Testis (tissue), 3 donors: ENCODE measurements around the gene DMD. TPM values are rescaled to one million over a fixed set of nuclear protein-coding genes. Genes with fewer than 3 reads are reported as not detected.

ENCODE experiments used
- DNase-seq: peaks from one replicate; pipeline ENCODE4 v3.0.0-alpha.2; 2019
- H3K27ac ChIP-seq, 2 donors: fragments of 200-600 bp; sonication (generic); one replicate each; pipeline ENCODE4 v1.5.1; 2019
- H3K27me3 ChIP-seq: fragments of 200-600 bp; sonication (generic); one replicate; pipeline ENCODE4 v1.5.1; 2019
- H3K36me3 ChIP-seq: fragments of 200-600 bp; sonication (generic); one replicate; pipeline ENCODE4 v1.5.1; 2017; ENCODE audit warnings: low read depth; ENCODE audit errors: missing control alignments
- H3K4me1 ChIP-seq: fragments of 200-600 bp; sonication (generic); one replicate; pipeline ENCODE4 v1.5.1; 2019
- H3K4me3 ChIP-seq, 2 donors: fragments of 200-600 bp; sonication (generic); one replicate each; pipeline ENCODE4 v1.5.1; 2017 to 2019
- H3K9me3 ChIP-seq: fragments of 200-600 bp; sonication (generic); one replicate; pipeline ENCODE4 v1.5.1; 2017
- POLR2A ChIP-seq: fragments of 450-650 bp; IDR thresholded peaks from one replicate; pipeline ENCODE4 v1.6.1; 2017; ENCODE audit warnings: antibody characterized with exemption, mild to moderate bottlenecking, moderate library complexity
- WGBS, 2 donors: methylation state at CpG; one replicate each; pipeline ENCODE4 v1.1.5; 2018; 5-methylcytosine and 5-hydroxymethylcytosine counted together
- intact Hi-C: fragments of 100-400 bp; cut with DNase I; formaldehyde crosslinking; loops from one replicate; pipeline ENCODE4 v1.15.1; 2023; ENCODE audit warnings: low total_unique reads
- polyA plus RNA-seq: library from polyadenylated mRNA; stranded (reverse); fragments of 350-450 nt; fragmentation: Illumina TruSeq; extraction: RNeasy Lipid Tissue Mini Kit (QIAGEN cat#74804); gene quantifications from one replicate; pipeline ENCODE4 v1.2.3, GENCODE V29; 2014; ENCODE audit warnings: low read depth, low replicate concordance; ENCODE audit not compliant: insufficient read depth
- total RNA-seq, 2 donors: library from RNA; depleted of rRNA; stranded (reverse); fragments of >200 nt; gene quantifications; one replicate each; pipeline ENCODE4 v1.2.3, GENCODE V29; 2016
- TF ChIP-seq, protein P1 (sequence below), 3 experiments: fragments of 450-650 bp in 2 of 3; fragments of 200-600 bp in 1 of 3; sonication (generic) in 1 of 3; IDR thresholded peaks; one replicate each; pipeline ENCODE4 v1.5.1; 2016 to 2019; ENCODE audit warnings: antibody characterized with exemption in 3 of 3, mild to moderate bottlenecking in 2 of 3, moderate library complexity in 1 of 3

The DMD gene
- total and polyA plus RNA-seq, 3 donors from 2014 or later = 11.3 to 34.1 (median 24.2) TPM

DNA sequence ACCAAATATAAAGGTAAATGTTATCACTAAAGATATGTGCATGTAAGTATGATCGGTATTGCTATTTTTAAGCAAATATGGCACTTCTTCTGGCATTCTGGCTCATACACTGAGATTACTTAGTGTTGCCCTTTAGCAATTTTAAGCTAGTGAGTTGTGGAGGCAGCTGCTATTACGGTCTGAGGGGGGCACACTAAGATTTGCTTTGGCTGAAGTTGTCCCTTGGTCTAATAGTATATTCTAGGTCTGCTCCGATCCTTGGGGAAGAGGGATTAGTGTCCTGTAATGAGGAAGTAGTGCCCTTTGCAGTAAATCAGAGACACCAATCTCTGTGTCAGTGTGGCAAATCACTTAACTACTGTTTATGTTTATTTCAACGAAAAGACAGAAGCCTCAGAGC lies 1943.0 kb downstream of the DMD start:
- Histone ChIP-seq H3K36me3 (no peaks in the 10 kb centered on the region), H3K4me3 (no peak overlapping the region), H3K27me3 (no peaks in the 10 kb centered on the region), H3K4me1 (no peaks in the 10 kb centered on the region), H3K27ac (no peak overlapping the region), H3K9me3 (no peaks in the 10 kb centered on the region)
- intact Hi-C loops = no loop called here
- DNase-seq = no peak
- TF ChIP-seq, protein P1, sequence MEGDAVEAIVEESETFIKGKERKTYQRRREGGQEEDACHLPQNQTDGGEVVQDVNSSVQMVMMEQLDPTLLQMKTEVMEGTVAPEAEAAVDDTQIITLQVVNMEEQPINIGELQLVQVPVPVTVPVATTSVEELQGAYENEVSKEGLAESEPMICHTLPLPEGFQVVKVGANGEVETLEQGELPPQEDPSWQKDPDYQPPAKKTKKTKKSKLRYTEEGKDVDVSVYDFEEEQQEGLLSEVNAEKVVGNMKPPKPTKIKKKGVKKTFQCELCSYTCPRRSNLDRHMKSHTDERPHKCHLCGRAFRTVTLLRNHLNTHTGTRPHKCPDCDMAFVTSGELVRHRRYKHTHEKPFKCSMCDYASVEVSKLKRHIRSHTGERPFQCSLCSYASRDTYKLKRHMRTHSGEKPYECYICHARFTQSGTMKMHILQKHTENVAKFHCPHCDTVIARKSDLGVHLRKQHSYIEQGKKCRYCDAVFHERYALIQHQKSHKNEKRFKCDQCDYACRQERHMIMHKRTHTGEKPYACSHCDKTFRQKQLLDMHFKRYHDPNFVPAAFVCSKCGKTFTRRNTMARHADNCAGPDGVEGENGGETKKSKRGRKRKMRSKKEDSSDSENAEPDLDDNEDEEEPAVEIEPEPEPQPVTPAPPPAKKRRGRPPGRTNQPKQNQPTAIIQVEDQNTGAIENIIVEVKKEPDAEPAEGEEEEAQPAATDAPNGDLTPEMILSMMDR (IDR thresholded peaks at IDR 0.05) = no peak
- no peak for TF ChIP-seq POLR2A
- WGBS, 2 donors = 48 to 53% methylated on average over 4 of the region's 4 CpGs

DNA sequence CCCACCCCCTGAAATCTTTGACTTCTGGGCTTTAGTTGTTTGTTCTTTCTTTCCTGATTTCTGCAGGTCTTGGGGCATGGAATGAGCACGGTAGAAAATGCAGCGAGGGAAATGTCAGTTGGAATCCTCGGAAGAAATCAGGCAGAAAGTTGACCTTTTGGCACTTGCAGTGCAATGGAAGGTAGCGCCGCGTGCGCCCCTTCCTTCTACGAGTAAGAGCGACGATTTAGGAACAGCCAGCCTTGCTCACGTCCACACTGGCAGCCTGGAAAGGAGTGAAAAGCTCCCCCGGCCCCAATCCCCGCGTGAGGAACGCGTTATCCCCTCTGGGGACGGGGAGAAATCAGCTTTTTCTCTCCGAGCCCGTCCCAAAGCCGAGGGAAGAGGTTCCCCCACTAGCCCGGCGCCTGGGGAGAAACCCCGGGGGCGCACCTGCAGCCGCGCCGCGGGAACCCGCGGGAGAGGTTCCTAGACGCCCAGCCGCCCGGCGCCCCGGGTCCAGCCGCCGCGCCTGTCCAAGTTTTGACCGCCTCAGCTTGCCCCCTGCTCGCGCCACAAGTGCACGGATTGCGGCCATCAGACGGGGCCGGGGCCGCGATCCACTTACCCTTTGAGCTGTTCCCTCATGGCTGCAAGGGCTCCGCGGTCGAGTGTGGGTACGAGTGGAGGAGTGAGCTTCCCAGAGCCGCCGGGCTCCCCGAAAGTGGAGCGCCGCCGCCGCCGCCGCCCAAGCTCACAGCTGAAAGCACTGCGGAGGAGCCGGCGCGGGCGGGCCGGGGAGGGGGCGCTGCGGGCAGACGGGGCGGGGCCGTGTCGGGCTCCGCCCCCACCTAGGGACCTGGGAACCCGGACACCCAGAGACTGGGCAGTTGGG lies 1944.9 kb downstream of the DMD start:
- H3K27ac ChIP-seq = peak overlapping the region in 1 of 2 donors; percentile 55
- H3K27me3 ChIP-seq = no peaks in the 10 kb centered on the region
- no peaks in the 10 kb centered on the region for H3K9me3 ChIP-seq
- no peaks in the 10 kb centered on the region for H3K4me1 ChIP-seq
- no peaks in the 10 kb centered on the region for H3K36me3 ChIP-seq
- DNase-seq = peak; percentile 57
- H3K4me3 ChIP-seq = peak overlapping the region; percentile 59 to 70
- WGBS, 2 donors = 0 to 3% methylated on average over 3 to 13 of the region's 74 CpGs
- TF ChIP-seq, protein P1 (IDR thresholded peaks at IDR 0.05) = no peak
- no peak for TF ChIP-seq POLR2A
- intact Hi-C loops = no loop called here

DNA sequence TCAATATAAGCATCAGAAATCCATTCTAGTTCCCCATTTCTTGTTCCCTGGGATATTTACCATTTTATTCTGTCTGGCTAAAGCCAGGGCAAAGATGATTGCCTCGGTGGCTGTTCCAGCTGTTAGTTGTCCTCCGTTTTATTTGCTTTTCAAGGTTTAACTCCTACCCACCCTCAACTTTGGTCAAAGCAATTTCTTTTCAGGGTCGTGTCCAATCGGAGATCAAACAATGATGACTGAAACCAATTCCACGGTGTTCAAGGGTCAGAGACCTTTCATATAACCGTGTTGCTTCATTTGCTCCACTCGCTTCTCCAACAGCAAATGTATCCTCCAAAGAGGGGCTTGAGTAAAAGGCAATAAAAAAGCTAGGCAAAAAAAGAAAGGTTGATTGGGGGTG lies 1946.0 kb downstream of the DMD start:
- WGBS, 2 donors = 6 to 13% methylated on average over 7 of the region's 7 CpGs
- Histone ChIP-seq H3K9me3 (no peaks in the 10 kb centered on the region), H3K4me3 (no peak overlapping the region), H3K4me1 (no peaks in the 10 kb centered on the region), H3K27me3 (no peaks in the 10 kb centered on the region), H3K36me3 (no peaks in the 10 kb centered on the region), H3K27ac (no peak overlapping the region)
- no peak for TF ChIP-seq POLR2A
- TF ChIP-seq, protein P1 (IDR thresholded peaks at IDR 0.05) = no peak
- no peak for DNase-seq
- intact Hi-C loops = no loop called here

DNA sequence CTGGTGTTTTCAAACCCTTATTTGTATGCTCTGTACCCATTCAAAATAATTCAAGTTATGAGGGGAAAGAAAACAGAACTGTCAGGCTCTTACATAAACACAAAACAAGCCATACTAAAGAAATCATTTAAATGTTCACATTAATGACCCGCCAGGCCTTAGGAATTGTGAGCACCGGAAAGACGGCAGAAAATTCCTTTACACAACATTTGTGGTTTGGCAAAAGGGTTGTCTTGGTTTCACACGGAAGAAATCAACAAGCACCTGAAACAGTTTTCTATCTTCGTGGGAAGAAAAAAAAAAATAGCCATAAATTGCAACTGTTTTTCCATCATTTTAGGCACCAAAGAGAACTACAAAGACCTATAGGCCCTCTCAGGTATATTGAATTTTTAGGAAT lies 1951.0 kb downstream of the DMD start:
- no peak overlapping the region for H3K27ac ChIP-seq
- DNase-seq = no peak
- H3K9me3 ChIP-seq = no peaks in the 10 kb centered on the region
- 80 to 90% methylated on average over 5 of the region's 5 CpGs for WGBS, 2 donors
- intact Hi-C loops = no loop called here
- H3K4me3 ChIP-seq = no peak overlapping the region
- TF ChIP-seq, protein P1 (IDR thresholded peaks at IDR 0.05) = no peak
- TF ChIP-seq POLR2A = no peak
- H3K27me3 ChIP-seq = no peaks in the 10 kb centered on the region
- no peaks in the 10 kb centered on the region for H3K4me1 ChIP-seq
- no peaks in the 10 kb centered on the region for H3K36me3 ChIP-seq

DNA sequence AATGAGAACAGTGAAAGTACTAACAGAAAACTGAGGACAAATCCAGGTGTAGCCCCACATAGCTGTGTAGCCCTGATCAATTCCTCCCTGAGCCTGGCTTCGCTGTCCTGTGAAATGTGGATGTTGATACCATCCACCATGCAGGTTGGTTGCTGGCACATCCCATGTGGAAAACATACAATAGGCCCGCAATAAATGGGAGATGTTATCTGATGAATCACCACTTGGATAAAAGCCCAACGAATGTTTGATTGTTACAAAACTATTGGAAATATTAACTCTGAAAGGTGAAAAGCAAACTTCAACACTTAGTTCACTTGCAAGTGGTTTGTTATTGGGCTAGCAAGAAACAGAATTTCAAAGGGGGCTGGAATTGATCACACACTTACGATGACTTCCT lies 1953.2 kb downstream of the DMD start:
- Histone ChIP-seq H3K36me3 (no peaks in the 10 kb centered on the region), H3K4me3 (no peak overlapping the region), H3K27me3 (no peaks in the 10 kb centered on the region), H3K27ac (no peak overlapping the region), H3K4me1 (no peaks in the 10 kb centered on the region), H3K9me3 (no peaks in the 10 kb centered on the region)
- no peak for DNase-seq
- 79 to 89% methylated on average over 4 of the region's 4 CpGs for WGBS, 2 donors
- TF ChIP-seq POLR2A = no peak
- TF ChIP-seq, protein P1 (IDR thresholded peaks at IDR 0.05) = no peak
- intact Hi-C loops = no loop called here
